ENCODE measurements around the gene COL11A1. TPM values are rescaled to one million over a fixed set of nuclear protein-coding genes. Genes with fewer than 3 reads are reported as not detected.

The COL11A1 gene
- total RNA-seq, 4 donors from 2014 or later: not detected

GRCh38 chr1:102978874-102979273, 129.4 kb downstream of the COL11A1 start:
- DNase-seq: no peak
- Histone ChIP-seq H3K9me3 (no peaks in the 10 kb centered on the region), H3K4me3 (no peak overlapping the region), H3K4me1 (no peaks in the 10 kb centered on the region), H3K27me3 (no peaks in the 10 kb centered on the region), H3K27ac (no peak overlapping the region), H3K36me3 (no peaks in the 10 kb centered on the region)
- TF ChIP-seq CTCF (IDR thresholded peaks at IDR 0.05) (no peak), POLR2A (IDR thresholded peaks at IDR 0.05) (no peak)
- 65 to 78% methylated on average over 6 of the region's 6 CpGs for WGBS, 2 donors
- intact Hi-C loops (cut with DNase I): no loop called here

GRCh38 chr1:102977292-102977691, 131.0 kb downstream of the COL11A1 start:
- no peak for DNase-seq
- Histone ChIP-seq H3K27me3 (no peaks in the 10 kb centered on the region), H3K36me3 (no peaks in the 10 kb centered on the region), H3K27ac (no peak overlapping the region), H3K4me1 (no peaks in the 10 kb centered on the region), H3K4me3 (no peak overlapping the region), H3K9me3 (no peaks in the 10 kb centered on the region)
- TF ChIP-seq POLR2A (IDR thresholded peaks at IDR 0.05) (no peak), CTCF (IDR thresholded peaks at IDR 0.05) (no peak)
- intact Hi-C loops (cut with DNase I): no loop called here

DNA sequence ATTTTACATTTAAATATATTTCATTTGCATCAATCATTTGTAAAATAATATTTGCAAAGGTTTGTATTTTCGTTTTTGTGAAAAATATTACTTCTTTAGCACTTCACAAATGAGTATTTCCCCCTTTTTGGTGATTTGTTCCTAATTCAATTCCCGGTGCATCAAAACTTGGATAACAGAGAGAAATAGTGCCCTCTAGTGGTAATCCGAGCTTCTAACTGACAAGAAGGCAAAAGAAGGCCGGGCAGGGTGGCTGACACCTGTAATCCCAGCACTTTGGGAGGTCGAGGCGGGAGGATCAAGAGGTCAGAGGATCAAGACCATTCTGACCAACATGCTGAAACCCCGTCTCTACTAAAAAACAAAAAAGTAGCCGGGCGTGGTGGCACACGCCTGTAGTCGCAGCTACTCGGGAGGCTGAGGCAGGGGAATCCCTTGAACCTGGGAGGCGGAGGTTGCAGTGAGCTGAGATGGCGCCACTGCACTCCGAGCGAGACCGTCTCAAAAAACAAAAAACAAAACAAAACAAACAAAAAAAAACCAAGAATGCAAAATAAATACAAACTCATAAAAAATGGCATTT, 137.7 kb downstream of the COL11A1 start:
- H3K27ac ChIP-seq: no peak overlapping the region
- TF ChIP-seq CTCF (IDR thresholded peaks at IDR 0.05): peak in 3 of 6 experiments; percentile 18 to 36 (median 27)
- TF ChIP-seq POLR2A (IDR thresholded peaks at IDR 0.05): no peak
- no peaks in the 10 kb centered on the region for H3K9me3 ChIP-seq
- intact Hi-C loops (cut with DNase I): no loop called here
- 55 to 63% methylated on average over 16 to 17 of the region's 17 CpGs for WGBS, 2 donors
- H3K4me1 ChIP-seq: no peaks in the 10 kb centered on the region
- DNase-seq: no peak
- no peak overlapping the region for H3K4me3 ChIP-seq
- H3K36me3 ChIP-seq: no peaks in the 10 kb centered on the region
- no peaks in the 10 kb centered on the region for H3K27me3 ChIP-seq

DNA sequence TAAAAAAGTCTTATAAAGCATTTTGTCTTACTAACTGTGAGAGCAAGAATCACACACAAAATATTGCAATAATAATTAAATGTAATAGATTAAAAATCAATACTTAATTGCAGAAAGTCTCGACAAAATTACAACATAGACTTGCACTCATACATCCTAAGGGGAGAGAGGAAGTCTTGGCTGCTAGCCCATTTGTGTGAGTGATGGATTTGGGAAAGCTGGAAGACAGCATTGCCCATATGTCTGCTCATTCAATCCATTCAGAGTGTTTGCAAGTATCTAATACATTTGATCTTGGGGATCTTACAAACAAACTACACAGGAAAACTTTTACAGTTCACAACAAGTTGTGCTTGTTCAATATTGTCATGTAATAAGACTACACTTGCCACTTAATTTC, 140.5 kb downstream of the COL11A1 start:
- Histone ChIP-seq H3K36me3 (no peaks in the 10 kb centered on the region), H3K27me3 (no peaks in the 10 kb centered on the region), H3K4me3 (no peak overlapping the region), H3K27ac (no peak overlapping the region), H3K9me3 (no peaks in the 10 kb centered on the region), H3K4me1 (no peaks in the 10 kb centered on the region)
- TF ChIP-seq CTCF (IDR thresholded peaks at IDR 0.05): no peak
- no peak for TF ChIP-seq POLR2A (IDR thresholded peaks at IDR 0.05)
- no peak for DNase-seq
- WGBS, 2 donors: 33 to 42% methylated on average over 1 of the region's 1 CpG
- intact Hi-C loops (cut with DNase I): no loop called here

GRCh38 chr1:102961549-102961948, 146.8 kb downstream of the COL11A1 start:
- no peak for TF ChIP-seq CTCF (IDR thresholded peaks at IDR 0.05)
- H3K36me3 ChIP-seq: no peaks in the 10 kb centered on the region
- no peak overlapping the region for H3K27ac ChIP-seq
- WGBS, 2 donors: 76 to 83% methylated on average over 2 of the region's 2 CpGs
- H3K9me3 ChIP-seq: no peaks in the 10 kb centered on the region
- no peak overlapping the region for H3K4me3 ChIP-seq
- no peak for DNase-seq
- no peaks in the 10 kb centered on the region for H3K4me1 ChIP-seq
- H3K27me3 ChIP-seq: no peaks in the 10 kb centered on the region
- intact Hi-C loops (cut with DNase I): no loop called here

All from esophagus squamous epithelium (tissue), 5 donors.